ENCODE measurements around the gene PSMA3. TPM values are rescaled to one million over a fixed set of nuclear protein-coding genes. Genes with fewer than 3 reads are reported as not detected.
A peak's percentile ranks its signal among the peaks of the same experiment; 100 is the strongest.

Gene PSMA3
- total RNA-seq (100 to 1,000 TPM; 125 to 136 TPM), polyA plus RNA-seq (100 to 1,000 TPM; 104 to 140 TPM)
- long read RNA-seq, donor 1, transcript PSMA3-201 (11 exons, 970 nt) = major isoform, 47 of 99 reads
- long read RNA-seq, donor 1, partial matches to known transcripts = 1 of 99 reads
- long read RNA-seq, donor 1, other reads (novel, unspliced or antisense) = 51 of 99 reads
- long read RNA-seq, donor 2, transcript PSMA3-201 (11 exons, 970 nt) = major isoform, 32 of 82 reads
- long read RNA-seq, donor 2, partial matches to known transcripts = 5 of 82 reads
- long read RNA-seq, donor 2, other reads (novel, unspliced or antisense) = 45 of 82 reads

DNA sequence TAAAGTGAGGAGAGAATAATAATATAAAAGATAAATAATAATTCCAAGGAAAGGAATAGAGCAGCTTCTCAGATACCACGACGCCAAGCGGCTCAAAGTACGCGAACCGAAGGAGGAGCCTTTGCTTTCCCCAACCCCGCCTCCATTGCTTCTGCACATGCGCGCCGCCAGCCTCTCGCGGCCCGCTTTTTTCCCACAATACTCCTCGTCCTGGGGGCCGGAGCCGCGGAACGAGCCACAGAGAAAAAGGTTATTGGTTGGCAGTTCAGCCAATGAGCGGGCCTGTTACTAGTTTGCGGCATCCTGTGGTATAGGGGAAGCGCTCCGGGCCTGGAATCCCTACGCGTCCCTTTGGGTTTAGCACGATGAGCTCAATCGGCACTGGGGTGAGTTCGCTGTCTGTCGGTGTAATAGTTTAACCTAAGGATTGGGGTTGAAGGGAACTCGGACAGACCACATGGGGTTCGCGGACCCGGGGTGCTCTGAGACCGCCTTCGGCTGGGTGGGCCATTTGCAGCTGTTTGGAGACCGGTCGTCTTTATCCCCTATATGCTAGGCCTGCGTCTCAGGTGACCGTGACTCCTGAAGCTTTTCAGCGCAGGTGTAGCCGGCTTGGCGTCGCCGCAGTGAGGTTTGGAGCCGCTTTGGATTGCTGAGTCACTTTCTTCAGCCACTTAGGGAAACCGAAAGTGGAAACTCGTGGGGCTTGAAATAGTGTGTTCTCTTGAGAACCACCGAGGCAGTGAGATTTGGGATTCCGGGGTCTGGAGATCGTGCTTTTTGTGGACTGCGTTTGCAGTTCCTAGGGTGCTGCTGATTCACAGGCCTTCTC lies at the start of gene PSMA3:
PSMA3 (plus strand) TSS at position 288 of the 832 bp plus-strand sequence; CDS start at position 366, 78 bp downstream.
- peaks cover 3 to 7% of the 10 kb centered on the region in 2 donors for H3K4me1 ChIP-seq (ENCODE audit: control insufficient read depth in 1 of 2, insufficient read depth in 2 of 2, low read length in 2 of 2)
- ATAC-seq (ENCODE audit: low FRiP score) (peak; percentile 96), DNase-seq (peak; percentile 99)
- no peaks in the 10 kb centered on the region for H3K9me3 ChIP-seq (ENCODE audit: control insufficient read depth, low read length)
- WGBS, 2 donors = 0% methylated on average over 50 of the region's 50 CpGs
- no peaks in the 10 kb centered on the region for H3K36me3 ChIP-seq (ENCODE audit: control insufficient read depth in 1 of 2, insufficient read depth in 2 of 2, low read length in 1 of 2)
- H3K4me3 ChIP-seq (ENCODE audit: low read length in 2 of 2) = peak within 1 kb of the TSS; percentile 65 to 98
- no peaks in the 10 kb centered on the region for H3K27me3 ChIP-seq (ENCODE audit: control insufficient read depth in 1 of 2, insufficient read depth in 2 of 2, low read length in 1 of 2)
- intact Hi-C loops (cut with DNase I) = loop anchor here (2.0 to 5.0 kb wide), 2 partner anchors 53 to 54 kb away; partner anchors contain the start of gene ARID4A (in 2 of the 2)
- H3K27ac ChIP-seq (ENCODE audit: low read depth in 1 of 2, low read length in 2 of 2) = peak within 1 kb of the TSS; percentile 83 to 89

GRCh38 chr14:58196198-58196597 lies 48.4 kb upstream of the PSMA3 start:
- DNase-seq (no peak), ATAC-seq (ENCODE audit: low FRiP score) (no peak)
- intact Hi-C loops (cut with DNase I) = no loop called here
- Histone ChIP-seq H3K36me3 (ENCODE audit: control insufficient read depth in 1 of 2, insufficient read depth in 2 of 2, low read length in 1 of 2) (no peaks in the 10 kb centered on the region), H3K4me1 (ENCODE audit: control insufficient read depth in 1 of 2, insufficient read depth in 2 of 2, low read length in 2 of 2) (peaks cover 0 to 5% of the 10 kb centered on the region in 2 donors), H3K4me3 (ENCODE audit: low read length in 2 of 2) (no peak overlapping the region), H3K9me3 (ENCODE audit: control insufficient read depth, low read length) (no peaks in the 10 kb centered on the region), H3K27ac (ENCODE audit: low read depth in 1 of 2, low read length in 2 of 2) (no peak overlapping the region), H3K27me3 (ENCODE audit: control insufficient read depth in 1 of 2, insufficient read depth in 2 of 2, low read length in 1 of 2) (no peaks in the 10 kb centered on the region)
- 96 to 97% methylated on average over 1 of the region's 1 CpG for WGBS, 2 donors

GRCh38 chr14:58198086-58198485 lies 46.6 kb upstream of the PSMA3 start:
- 99% methylated on average over 5 of the region's 5 CpGs for WGBS, 2 donors
- Histone ChIP-seq H3K9me3 (ENCODE audit: control insufficient read depth, low read length) (no peaks in the 10 kb centered on the region), H3K27ac (ENCODE audit: low read depth in 1 of 2, low read length in 2 of 2) (no peak overlapping the region), H3K27me3 (ENCODE audit: control insufficient read depth in 1 of 2, insufficient read depth in 2 of 2, low read length in 1 of 2) (no peaks in the 10 kb centered on the region), H3K36me3 (ENCODE audit: control insufficient read depth in 1 of 2, insufficient read depth in 2 of 2, low read length in 1 of 2) (no peaks in the 10 kb centered on the region), H3K4me3 (ENCODE audit: low read length in 2 of 2) (no peak overlapping the region), H3K4me1 (ENCODE audit: control insufficient read depth in 1 of 2, insufficient read depth in 2 of 2, low read length in 2 of 2) (peaks cover 0 to 5% of the 10 kb centered on the region in 2 donors)
- intact Hi-C loops (cut with DNase I) = no loop called here
- DNase-seq (no peak), ATAC-seq (ENCODE audit: low FRiP score) (no peak)

GRCh38 chr14:58199726-58200479 lies 44.7 kb upstream of the PSMA3 start, which contains the start of gene ACTR10:
Gene ACTR10 (plus strand): TSS chr14:58200149. CDS start chr14:58200218, 69 bp downstream.
- DNase-seq (peak; percentile 92 to 96), ATAC-seq (ENCODE audit: low FRiP score) (peak; percentile 97)
- peak within 1 kb of the TSS; percentile 89 to 96 for H3K27ac ChIP-seq (ENCODE audit: low read depth in 1 of 2, low read length in 2 of 2)
- intact Hi-C loops (cut with DNase I) = loop anchor here in 1 of 2 donors (2.0 kb wide), 1 partner anchor 39 kb away; no protein-coding TSS in a partner anchor
- peak within 1 kb of the TSS; percentile 75 to 87 for H3K4me3 ChIP-seq (ENCODE audit: low read length in 2 of 2)
- peaks cover 0 to 2% of the 10 kb centered on the region in 2 donors for H3K4me1 ChIP-seq (ENCODE audit: control insufficient read depth in 1 of 2, insufficient read depth in 2 of 2, low read length in 2 of 2)
- WGBS, 2 donors = 0% methylated on average over 64 to 78 of the region's 78 CpGs
- no peaks in the 10 kb centered on the region for H3K27me3 ChIP-seq (ENCODE audit: control insufficient read depth in 1 of 2, insufficient read depth in 2 of 2, low read length in 1 of 2)
- no peaks in the 10 kb centered on the region for H3K9me3 ChIP-seq (ENCODE audit: control insufficient read depth, low read length)
- H3K36me3 ChIP-seq (ENCODE audit: control insufficient read depth in 1 of 2, insufficient read depth in 2 of 2, low read length in 1 of 2) = no peaks in the 10 kb centered on the region

GRCh38 chr14:58200480-58200841 lies 44.2 kb upstream of the PSMA3 start:
- Histone ChIP-seq H3K36me3 (ENCODE audit: control insufficient read depth in 1 of 2, insufficient read depth in 2 of 2, low read length in 1 of 2) (no peaks in the 10 kb centered on the region), H3K27ac (ENCODE audit: low read depth in 1 of 2, low read length in 2 of 2) (peak overlapping the region; percentile 76 to 96), H3K27me3 (ENCODE audit: control insufficient read depth in 1 of 2, insufficient read depth in 2 of 2, low read length in 1 of 2) (no peaks in the 10 kb centered on the region), H3K9me3 (ENCODE audit: control insufficient read depth, low read length) (no peaks in the 10 kb centered on the region), H3K4me3 (ENCODE audit: low read length in 2 of 2) (peak overlapping the region; percentile 75 to 87), H3K4me1 (ENCODE audit: control insufficient read depth in 1 of 2, insufficient read depth in 2 of 2, low read length in 2 of 2) (peaks cover 0 to 2% of the 10 kb centered on the region in 2 donors)
- WGBS, 2 donors = 0% methylated on average over 11 of the region's 11 CpGs
- DNase-seq = no peak
- no peak for ATAC-seq (ENCODE audit: low FRiP score)
- intact Hi-C loops (cut with DNase I) = loop anchor here in 1 of 2 donors (2.0 kb wide), 1 partner anchor 38 kb away; no protein-coding TSS in a partner anchor

GRCh38 chr14:58200846-58201245 lies 43.8 kb upstream of the PSMA3 start:
- intact Hi-C loops (cut with DNase I) = loop anchor here in 1 of 2 donors (2.0 kb wide), 1 partner anchor 38 kb away; no protein-coding TSS in a partner anchor
- DNase-seq = no peak
- Histone ChIP-seq H3K4me3 (ENCODE audit: low read length in 2 of 2) (peak overlapping the region; percentile 75 to 87), H3K27ac (ENCODE audit: low read depth in 1 of 2, low read length in 2 of 2) (peak overlapping the region in 1 of 2 donors; percentile 96), H3K9me3 (ENCODE audit: control insufficient read depth, low read length) (no peaks in the 10 kb centered on the region), H3K27me3 (ENCODE audit: control insufficient read depth in 1 of 2, insufficient read depth in 2 of 2, low read length in 1 of 2) (no peaks in the 10 kb centered on the region), H3K4me1 (ENCODE audit: control insufficient read depth in 1 of 2, insufficient read depth in 2 of 2, low read length in 2 of 2) (peaks cover 0 to 2% of the 10 kb centered on the region in 2 donors), H3K36me3 (ENCODE audit: control insufficient read depth in 1 of 2, insufficient read depth in 2 of 2, low read length in 1 of 2) (no peaks in the 10 kb centered on the region)
- WGBS, 2 donors = 0 to 1% methylated on average over 2 of the region's 2 CpGs
- ATAC-seq (ENCODE audit: low FRiP score) = no peak

DNA sequence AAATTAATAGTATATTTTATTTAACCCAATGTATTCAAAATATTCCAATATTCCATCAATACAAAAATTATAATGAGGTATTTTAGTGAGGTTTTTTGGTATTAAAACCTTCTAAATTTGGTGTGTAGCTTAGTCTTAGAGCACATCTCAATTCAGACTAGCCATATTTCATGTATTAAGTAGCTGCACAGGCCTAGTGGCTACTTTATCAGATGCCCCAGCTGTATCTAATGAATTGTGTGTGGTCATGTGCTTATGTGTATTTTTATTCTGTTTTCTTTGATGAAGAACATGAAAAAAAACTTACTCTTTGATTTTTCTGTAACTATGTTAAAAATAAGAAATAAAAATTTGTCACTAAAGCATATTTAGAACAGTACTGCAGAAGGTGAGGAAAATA lies 31.5 kb upstream of the PSMA3 start:
- no peak for ATAC-seq (ENCODE audit: low FRiP score)
- H3K4me3 ChIP-seq (ENCODE audit: low read length in 2 of 2) = no peak overlapping the region
- intact Hi-C loops (cut with DNase I) = no loop called here
- no peaks in the 10 kb centered on the region for H3K9me3 ChIP-seq (ENCODE audit: control insufficient read depth, low read length)
- no peaks in the 10 kb centered on the region for H3K27me3 ChIP-seq (ENCODE audit: control insufficient read depth in 1 of 2, insufficient read depth in 2 of 2, low read length in 1 of 2)
- no peak overlapping the region for H3K27ac ChIP-seq (ENCODE audit: low read depth in 1 of 2, low read length in 2 of 2)
- H3K4me1 ChIP-seq (ENCODE audit: control insufficient read depth in 1 of 2, insufficient read depth in 2 of 2, low read length in 2 of 2) = no peaks in the 10 kb centered on the region
- DNase-seq = no peak
- H3K36me3 ChIP-seq (ENCODE audit: control insufficient read depth in 1 of 2, insufficient read depth in 2 of 2, low read length in 1 of 2) = no peaks in the 10 kb centered on the region

DNA sequence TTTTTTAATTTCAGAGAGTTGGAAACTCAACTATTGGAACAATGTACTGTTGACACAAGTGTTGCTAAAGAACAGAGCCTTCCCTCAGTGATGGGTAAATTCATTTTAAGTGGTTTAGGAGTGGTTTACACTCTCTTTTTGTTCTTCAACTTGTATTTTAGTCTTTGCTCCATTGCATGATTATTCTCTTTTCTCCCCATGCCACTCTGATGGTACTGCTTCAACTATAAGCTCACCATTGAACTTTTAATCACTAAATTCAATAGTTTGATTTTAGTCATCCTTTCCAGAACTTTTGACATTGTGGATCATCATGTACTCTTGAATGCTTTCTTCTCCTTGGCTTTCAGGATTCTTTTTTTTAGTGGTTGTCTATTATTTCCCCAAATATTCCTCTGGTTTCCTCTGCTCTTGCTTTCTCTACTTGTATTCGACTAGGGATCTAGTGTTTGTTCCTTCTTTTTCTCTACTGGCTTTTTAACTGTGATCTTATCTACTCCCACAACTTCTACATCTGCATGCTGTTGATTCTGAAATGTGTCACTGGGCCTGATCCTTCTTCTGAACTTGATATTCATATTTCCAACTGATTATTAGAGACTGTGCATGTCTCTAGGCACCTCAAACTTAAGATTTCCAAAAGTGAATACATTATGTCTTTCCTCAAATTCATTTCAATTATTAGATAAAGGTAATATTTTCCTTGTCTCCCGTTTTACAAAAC lies 29.3 kb upstream of the PSMA3 start:
- H3K36me3 ChIP-seq (ENCODE audit: control insufficient read depth in 1 of 2, insufficient read depth in 2 of 2, low read length in 1 of 2) = no peaks in the 10 kb centered on the region
- intact Hi-C loops (cut with DNase I) = no loop called here
- ATAC-seq (ENCODE audit: low FRiP score) = no peak

More for the DNA sequence above, 29.3 kb upstream of the PSMA3 start:
- no peak overlapping the region for H3K27ac ChIP-seq (ENCODE audit: low read depth in 1 of 2, low read length in 2 of 2)
- H3K27me3 ChIP-seq (ENCODE audit: control insufficient read depth in 1 of 2, insufficient read depth in 2 of 2, low read length in 1 of 2) = no peaks in the 10 kb centered on the region
- DNase-seq = no peak
- H3K4me1 ChIP-seq (ENCODE audit: control insufficient read depth in 1 of 2, insufficient read depth in 2 of 2, low read length in 2 of 2) = no peaks in the 10 kb centered on the region
- 88 to 91% methylated on average over 2 of the region's 2 CpGs for WGBS, 2 donors
- no peaks in the 10 kb centered on the region for H3K9me3 ChIP-seq (ENCODE audit: control insufficient read depth, low read length)
- no peak overlapping the region for H3K4me3 ChIP-seq (ENCODE audit: low read length in 2 of 2)
